Peyer's patch (tissue), 4 donors: Measurements from ENCODE around the gene B4GALT5. TPM values are rescaled to one million over a fixed set of nuclear protein-coding genes. Genes with fewer than 3 reads are reported as not detected.
A peak's percentile ranks its signal among the peaks of the same experiment; 100 is the strongest.
"Not testable (repeated sequence)": the region's sequence is repeated elsewhere in the genome, so short reads cannot be mapped to it uniquely, and the experiment has no call there.

Experiments
- DNase-seq, 3 donors: peaks; one replicate each; pipeline ENCODE4 v3.0.0-alpha.2; 2017 to 2019
- H3K27ac ChIP-seq, 4 donors: fragments of 200-600 bp; sonication (generic); one replicate each; pipeline ENCODE4 v1.5.1; 2016 to 2019
- H3K27me3 ChIP-seq, 2 donors: fragments of 200-600 bp; sonication (generic); one replicate each; pipeline ENCODE4 v1.5.1; 2019
- H3K36me3 ChIP-seq, 3 donors: fragments of 200-600 bp; sonication (generic); one replicate each; pipeline ENCODE4 v1.5.1; 2016 to 2019
- H3K4me1 ChIP-seq, 4 donors: fragments of 200-600 bp; sonication (generic); one replicate each; pipeline ENCODE4 v1.5.1; 2016 to 2019
- H3K4me3 ChIP-seq, 4 donors: fragments of 200-600 bp; sonication (generic); 1 replicate in 3 of 4; 2 replicates in 1 of 4; pipeline ENCODE4 v1.5.1; 2016 to 2019; ENCODE audit warnings: mild to moderate bottlenecking in 1 of 4
- H3K9me3 ChIP-seq, 4 donors: fragments of 200-600 bp; sonication (generic); one replicate each; pipeline ENCODE4 v1.5.1; 2016 to 2019; ENCODE audit warnings: mild to moderate bottlenecking in 1 of 4
- CTCF ChIP-seq, 6 experiments: fragments of 450-650 bp in 4 of 6; fragments of 200-600 bp in 2 of 6; sonication (generic) in 1 of 6; IDR thresholded peaks; one replicate each; pipeline ENCODE4 v1.5.1; 2017 to 2019; ENCODE audit warnings: antibody characterized with exemption in 6 of 6, mild to moderate bottlenecking in 3 of 6, moderate library complexity in 1 of 6
- POLR2A ChIP-seq, 2 donors: fragments of 450-650 bp; IDR thresholded peaks; one replicate each; pipeline ENCODE4 v1.5.1; 2017; ENCODE audit warnings: antibody characterized with exemption in 2 of 2, mild to moderate bottlenecking in 2 of 2, moderate library complexity in 2 of 2
- total RNA-seq, 4 donors: library from RNA; depleted of rRNA; stranded (reverse); fragments of >200 nt; gene quantifications; one replicate each; pipeline ENCODE4 v1.1.0, GENCODE V29; 2016

B4GALT5 gene
- total RNA-seq, 4 donors from 2014 or later, result 8.3 to 24.5 (median 19.3) TPM

- peaks cover 0 to 59% (median 6%) of the 10 kb centered on the region in 4 donors for H3K4me1 ChIP-seq
Observed at GRCh38 chr20:49710971-49711666, 2.6 kb downstream of the B4GALT5 start.

DNA sequence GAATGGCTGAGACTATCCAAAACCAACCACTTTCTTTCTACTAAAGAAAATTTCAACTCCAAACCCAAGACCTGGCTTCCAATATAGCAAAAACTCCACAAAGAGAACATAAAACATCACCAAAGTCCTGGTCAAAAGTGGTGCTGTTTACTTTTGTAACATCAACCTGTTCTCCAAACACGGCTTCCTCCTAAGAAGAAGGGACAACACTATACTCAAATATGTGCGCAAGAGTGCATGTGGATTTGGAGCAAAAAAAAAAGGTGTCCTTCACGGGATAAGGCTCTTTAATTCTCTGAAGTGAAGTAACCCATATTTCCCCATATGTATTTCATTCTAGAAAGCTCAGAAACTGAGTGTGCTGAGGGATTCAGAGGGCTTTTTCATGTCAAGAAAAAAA lies 6.6 kb downstream of the B4GALT5 start:
- TF ChIP-seq POLR2A (IDR thresholded peaks at IDR 0.05) (no peak), CTCF (IDR thresholded peaks at IDR 0.05) (no peak)
- Histone ChIP-seq H3K4me3 (no peak overlapping the region), H3K4me1 (peaks cover 0 to 64% (median 4%) of the 10 kb centered on the region in 4 donors), H3K36me3 (no peaks in the 10 kb centered on the region), H3K27ac (peak overlapping the region in 2 of 4 donors; percentile 50 to 54), H3K27me3 (no peaks in the 10 kb centered on the region), H3K9me3 (no peaks in the 10 kb centered on the region)
- DNase-seq, result no peak

More at GRCh38 chr20:49710971-49711666, 2.6 kb downstream of the B4GALT5 start:
- Histone ChIP-seq H3K27me3 (no peaks in the 10 kb centered on the region), H3K36me3 (no peaks in the 10 kb centered on the region), H3K27ac (no peak overlapping the region), H3K9me3 (no peaks in the 10 kb centered on the region), H3K4me3 (no peak overlapping the region)
- no peak for DNase-seq
- TF ChIP-seq CTCF (IDR thresholded peaks at IDR 0.05), result no peak
- TF ChIP-seq POLR2A (IDR thresholded peaks at IDR 0.05), result no peak

DNA sequence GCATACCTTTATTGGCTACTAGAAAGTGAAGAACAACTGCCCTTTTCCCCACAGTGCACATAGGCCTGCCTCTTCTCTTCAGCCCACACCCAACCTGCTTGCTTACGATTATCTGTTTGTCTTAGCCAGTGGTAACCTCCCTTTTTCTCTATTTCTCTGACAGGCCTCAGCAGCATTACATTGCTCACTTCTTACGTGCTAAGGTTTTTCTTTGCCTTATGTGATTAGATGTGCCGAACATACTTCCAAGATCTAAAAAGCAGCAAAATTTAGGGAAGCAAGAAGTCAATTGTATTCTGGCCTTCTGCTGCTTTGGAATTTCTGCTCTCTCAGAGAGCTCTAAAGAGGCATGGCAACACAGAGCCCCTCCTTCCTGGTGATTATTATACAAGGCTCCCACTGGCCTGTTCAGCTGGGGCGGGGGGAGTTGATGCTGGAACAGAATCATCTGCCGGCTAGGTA lies 7.0 kb downstream of the B4GALT5 start:
- H3K27ac ChIP-seq, result peak overlapping the region in 2 of 4 donors; percentile 50 to 54
- TF ChIP-seq POLR2A (IDR thresholded peaks at IDR 0.05) (no peak), CTCF (IDR thresholded peaks at IDR 0.05) (no peak)
- no peak for DNase-seq
- no peaks in the 10 kb centered on the region for H3K9me3 ChIP-seq
- no peaks in the 10 kb centered on the region for H3K36me3 ChIP-seq
- H3K4me1 ChIP-seq, result peaks cover 0 to 62% (median 3%) of the 10 kb centered on the region in 4 donors
- H3K4me3 ChIP-seq, result no peak overlapping the region
- H3K27me3 ChIP-seq, result no peaks in the 10 kb centered on the region

GRCh38 chr20:49705893-49706292 lies 7.8 kb downstream of the B4GALT5 start:
- H3K27me3 ChIP-seq, H3K27ac ChIP-seq, H3K36me3 ChIP-seq, H3K4me3 ChIP-seq, H3K9me3 ChIP-seq, DNase-seq: not testable (repeated sequence)
- peaks cover 0 to 61% (median 0%) of the 10 kb centered on the region in 4 donors for H3K4me1 ChIP-seq

DNA sequence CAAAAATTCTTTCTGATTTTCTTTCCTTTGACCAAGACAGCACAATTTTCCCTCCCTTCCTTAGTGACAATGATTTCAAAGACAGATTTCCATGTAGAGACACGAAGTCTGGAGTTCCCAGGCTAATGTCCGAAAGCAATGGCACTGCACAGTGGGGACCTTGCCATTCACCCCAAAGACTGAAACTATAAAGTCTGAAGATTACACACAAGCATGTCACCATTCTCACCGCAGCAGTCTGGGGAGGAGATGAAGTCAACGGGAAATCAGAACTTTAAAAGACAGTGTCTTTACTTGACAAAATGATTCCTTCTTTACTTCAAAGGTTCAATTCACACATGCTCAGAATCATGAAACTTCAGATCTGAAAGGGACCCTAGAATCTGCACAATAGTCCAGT lies 8.3 kb downstream of the B4GALT5 start:
- H3K36me3 ChIP-seq, result no peaks in the 10 kb centered on the region
- no peaks in the 10 kb centered on the region for H3K9me3 ChIP-seq
- H3K27me3 ChIP-seq, result no peaks in the 10 kb centered on the region
- TF ChIP-seq CTCF (IDR thresholded peaks at IDR 0.05), result no peak
- no peak for TF ChIP-seq POLR2A (IDR thresholded peaks at IDR 0.05)
- H3K4me1 ChIP-seq, result peaks cover 0 to 62% (median 0%) of the 10 kb centered on the region in 4 donors
- H3K27ac ChIP-seq, result no peak overlapping the region
- H3K4me3 ChIP-seq, result no peak overlapping the region
- no peak for DNase-seq

GRCh38 chr20:49704932-49705336 lies 8.7 kb downstream of the B4GALT5 start:
- Histone ChIP-seq H3K4me1 (peaks cover 0 to 65% (median 0%) of the 10 kb centered on the region in 4 donors), H3K27me3 (no peaks in the 10 kb centered on the region), H3K36me3 (no peaks in the 10 kb centered on the region), H3K27ac (no peak overlapping the region), H3K4me3 (no peak overlapping the region), H3K9me3 (no peaks in the 10 kb centered on the region)
- TF ChIP-seq CTCF (IDR thresholded peaks at IDR 0.05) (no peak), POLR2A (IDR thresholded peaks at IDR 0.05) (no peak)
- no peak for DNase-seq
